HFFc6 (cell line): Measurements from ENCODE around the gene ACOT9. TPM values are rescaled to one million over a fixed set of nuclear protein-coding genes. Genes with fewer than 3 reads are reported as not detected.

ENCODE experiments used
- DNase-seq: peaks from one replicate; pipeline ENCODE4 v3.0.0-alpha.2; 2018
- H3K27ac Mint-ChIP-seq: 2 replicates; pipeline ENCODE4 v1.8.0; 2020; ENCODE audit warnings: mild to moderate bottlenecking, mixed read lengths
- H3K27me3 Mint-ChIP-seq: 2 replicates; pipeline ENCODE4 v1.8.0; 2021; ENCODE audit warnings: mild to moderate bottlenecking, moderate library complexity, mixed read lengths; ENCODE audit not compliant: insufficient read depth
- H3K36me3 Mint-ChIP-seq: 2 replicates; pipeline ENCODE4 v1.8.0; 2021; ENCODE audit warnings: low read depth, mixed read lengths
- H3K4me1 Mint-ChIP-seq: 2 replicates; pipeline ENCODE4 v1.8.0; 2020; ENCODE audit warnings: low read depth, mixed read lengths
- H3K4me3 Mint-ChIP-seq: 2 replicates; pipeline ENCODE4 v1.8.0; 2020; ENCODE audit warnings: mild to moderate bottlenecking, moderate library complexity, mixed read lengths
- H3K9me3 Mint-ChIP-seq: 2 replicates; pipeline ENCODE4 v1.8.0; 2020; ENCODE audit warnings: mild to moderate bottlenecking, mixed read lengths
- CTCF ChIP-seq: fragments of 200-600 bp; sonication (generic); IDR thresholded peaks from 2 replicates; pipeline ENCODE4 v1.5.0; 2021; ENCODE audit warnings: antibody characterized with exemption, mild to moderate bottlenecking
- long read RNA-seq: library from polyadenylated mRNA; unstranded; transcript quantifications from one replicate; pipeline ENCODE4 v2.0.0, GENCODE V29; 2019
- total RNA-seq, 6 experiments: library from RNA; stranded (reverse); fragmentation: NEBNext Ultra II Directional; extraction: Animal tissue kit (Norgen Biotek cat#: 25700); gene quantifications; 2 replicates in 1 of 6; 3 replicates in 5 of 6; pipeline ENCODE4 v1.2.3, GENCODE V29; 2021

ACOT9 gene, protein sequence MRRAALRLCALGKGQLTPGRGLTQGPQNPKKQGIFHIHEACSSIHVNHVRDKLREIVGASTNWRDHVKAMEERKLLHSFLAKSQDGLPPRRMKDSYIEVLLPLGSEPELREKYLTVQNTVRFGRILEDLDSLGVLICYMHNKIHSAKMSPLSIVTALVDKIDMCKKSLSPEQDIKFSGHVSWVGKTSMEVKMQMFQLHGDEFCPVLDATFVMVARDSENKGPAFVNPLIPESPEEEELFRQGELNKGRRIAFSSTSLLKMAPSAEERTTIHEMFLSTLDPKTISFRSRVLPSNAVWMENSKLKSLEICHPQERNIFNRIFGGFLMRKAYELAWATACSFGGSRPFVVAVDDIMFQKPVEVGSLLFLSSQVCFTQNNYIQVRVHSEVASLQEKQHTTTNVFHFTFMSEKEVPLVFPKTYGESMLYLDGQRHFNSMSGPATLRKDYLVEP
- total RNA-seq = 10 to 100 TPM; 49.1 to 52.8 (median 50.3) TPM
- long read RNA-seq, transcript ACOT9-201 (15 exons, 1,675 nt) = minor isoform, 5 of 76 reads
- long read RNA-seq, transcript ACOT9-204 (16 exons, 3,117 nt) = major isoform, 48 of 76 reads
- long read RNA-seq, partial matches to known transcripts = 2 of 76 reads
- long read RNA-seq, other reads (novel, unspliced or antisense) = 20 of 76 reads

DNA sequence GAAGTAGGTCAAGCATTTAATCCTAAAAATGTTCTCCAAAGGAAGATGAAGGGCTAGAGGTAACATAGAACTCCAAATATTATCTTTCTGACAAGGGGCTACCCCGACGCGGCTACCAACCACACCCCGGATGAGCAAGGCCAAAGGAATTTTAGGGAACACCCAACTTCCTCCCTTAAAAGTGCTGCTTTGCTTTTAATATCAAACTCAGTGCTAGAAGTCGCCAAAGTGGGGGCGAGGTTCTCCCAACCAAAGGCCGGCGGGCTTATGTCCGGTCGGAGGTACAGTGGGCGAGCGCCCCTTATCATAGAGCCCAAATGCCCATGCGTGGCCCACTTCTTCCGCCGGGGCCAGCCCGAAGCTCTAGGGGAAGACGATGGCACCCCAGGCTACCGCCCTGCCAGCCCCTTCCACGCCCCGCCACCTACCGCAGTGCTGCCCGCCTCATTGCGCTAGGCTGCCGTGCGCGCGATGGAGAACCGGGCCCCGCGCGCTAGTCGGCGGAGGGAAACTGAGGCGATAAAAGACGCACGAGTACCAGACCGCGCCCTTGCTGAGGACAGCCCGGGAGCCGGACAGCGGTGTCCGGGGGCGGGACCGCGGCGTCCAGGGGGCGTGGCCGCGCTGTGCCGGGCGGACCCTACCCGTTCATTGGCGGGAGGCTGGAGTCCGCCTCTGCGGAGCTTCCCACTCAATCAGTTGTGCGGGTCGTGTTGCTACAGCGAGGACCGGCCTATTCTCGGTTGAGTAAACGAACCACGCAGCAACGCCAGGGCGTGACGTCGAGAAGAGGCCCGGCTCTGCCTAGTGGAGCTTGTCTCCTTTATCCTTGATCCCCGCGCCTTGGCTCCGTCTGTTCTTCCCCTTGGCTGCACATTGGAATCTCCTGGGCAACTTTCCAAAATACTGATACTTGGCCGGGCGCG, at the start of gene ACOT9:
Gene ACOT9, minus strand, starts transcription at position 580 of the 926 bp plus-strand sequence. Its CDS starts 132 bp downstream, at position 448.
- DNase-seq = peak; percentile 94

GRCh38 chrX:23790155-23790497, 47.0 kb upstream of the ACOT9 start:
- H3K4me3 Mint-ChIP-seq = no peak overlapping the region
- no peaks in the 10 kb centered on the region for H3K27me3 Mint-ChIP-seq
- no peak overlapping the region for H3K27ac Mint-ChIP-seq
- no peak for DNase-seq
- H3K9me3 Mint-ChIP-seq = no peaks in the 10 kb centered on the region
- H3K36me3 Mint-ChIP-seq = peaks cover 8% of the 10 kb centered on the region
- TF ChIP-seq CTCF = no peak
- peaks cover 13% of the 10 kb centered on the region for H3K4me1 Mint-ChIP-seq

More for the DNA sequence above, at the start of gene ACOT9:
- H3K4me3 Mint-ChIP-seq = peak within 1 kb of the TSS; percentile 92
- no peaks in the 10 kb centered on the region for H3K27me3 Mint-ChIP-seq
- no peak for TF ChIP-seq CTCF
- peak within 1 kb of the TSS; percentile 95 for H3K27ac Mint-ChIP-seq
- no peaks in the 10 kb centered on the region; the same call in 1 of the 2 replicates for H3K36me3 Mint-ChIP-seq
- peaks cover 11% of the 10 kb centered on the region for H3K4me1 Mint-ChIP-seq
- no peaks in the 10 kb centered on the region for H3K9me3 Mint-ChIP-seq

- H3K27me3 Mint-ChIP-seq = no peaks in the 10 kb centered on the region
- no peak for DNase-seq
- peaks cover 13% of the 10 kb centered on the region for H3K36me3 Mint-ChIP-seq
- H3K27ac Mint-ChIP-seq = no peak overlapping the region
- H3K9me3 Mint-ChIP-seq = no peaks in the 10 kb centered on the region
- no peak for TF ChIP-seq CTCF
- H3K4me3 Mint-ChIP-seq = no peak overlapping the region
- peaks cover 19% of the 10 kb centered on the region for H3K4me1 Mint-ChIP-seq
These were observed 46.5 kb upstream of the ACOT9 start for GRCh38 chrX:23789386-23790154.

DNA sequence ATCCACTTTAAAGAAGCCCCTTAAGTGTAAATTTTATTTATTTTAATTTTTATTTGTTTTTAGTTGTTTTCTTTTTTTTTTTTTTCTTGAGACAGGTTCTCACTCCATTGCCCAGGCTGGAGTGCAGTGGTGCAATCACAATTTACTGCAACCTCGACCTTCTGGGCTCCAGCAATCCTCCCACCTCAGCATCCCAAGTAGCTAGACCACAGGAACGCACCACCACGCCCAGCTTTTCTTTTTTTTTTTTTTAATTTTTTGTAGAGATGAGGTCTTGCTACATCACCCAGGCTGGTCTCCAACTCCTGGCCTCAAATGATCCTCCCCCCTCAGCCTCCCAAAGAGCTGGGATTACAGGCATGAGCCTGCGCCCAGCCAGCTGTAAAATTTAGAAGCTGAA, 45.9 kb upstream of the ACOT9 start:
- no peak for DNase-seq
- Mint-ChIP-seq H3K4me3 (no peak overlapping the region), H3K27ac (no peak overlapping the region), H3K36me3 (peaks cover 19% of the 10 kb centered on the region), H3K4me1 (peaks cover 25% of the 10 kb centered on the region), H3K9me3 (peaks cover 6% of the 10 kb centered on the region; the same call in 1 of the 2 replicates), H3K27me3 (no peaks in the 10 kb centered on the region)
- no peak for TF ChIP-seq CTCF
